IMR-90 (cell line): Measurements from ENCODE around the gene CC2D1A. TPM values are rescaled to one million over a fixed set of nuclear protein-coding genes. Genes with fewer than 3 reads are reported as not detected.

Experiments
- ATAC-seq: fragments of 200-7000 bp; cut with Tn5 transposase; 2 replicates; pipeline ENCODE4 v1.9.1; 2020; ENCODE audit warnings: low read depth, mild to moderate bottlenecking, moderate library complexity
- BruUV-seq: library from RNA; stranded (reverse); fragments of 400-500 nt; replicated peaks from 2 replicates; lab custom pipeline; 2021; lab: Mats Ljungman, UMichigan
- CTCF ChIA-PET: fragments of 300-600 bp; formaldehyde crosslinking; extraction: SDS; loops from one replicate; lab custom pipeline; 2021; ENCODE audit warnings: antibody characterized with exemption; lab: Yijun Ruan, JAX
- POLR2A ChIA-PET: fragments of 300-600 bp; sonication (Branson Sonifier 250); formaldehyde crosslinking; loops from one replicate; lab custom pipeline; 2022; ENCODE audit warnings: antibody characterized with exemption; ENCODE audit not compliant: unreplicated experiment; lab: Charles Lee
- DNase-seq: peaks from one replicate; pipeline ENCODE4 v3.0.0; 2013
- H2AFZ ChIP-seq: replicated peaks from 2 replicates; pipeline ENCODE3; 2013; ENCODE audit warnings: low read length, mild to moderate bottlenecking; ENCODE audit not compliant: poor library complexity
- H2AK5ac ChIP-seq: 2 replicates; pipeline ENCODE4 v1.6.1; 2013; ENCODE audit warnings: low read depth, low read length, inconsistent platforms
- H2AK9ac ChIP-seq: replicated peaks from 2 replicates; pipeline ENCODE3; 2013; ENCODE audit warnings: mild to moderate bottlenecking, low read depth, low read length, moderate library complexity; ENCODE audit not compliant: poor library complexity
- H2BK120ac ChIP-seq: 2 replicates; pipeline ENCODE4 v1.6.1; 2013; ENCODE audit warnings: low read depth, low read length, inconsistent platforms
- H2BK15ac ChIP-seq: 3 replicates; pipeline ENCODE4 v1.6.1; 2013; ENCODE audit warnings: low read depth, low read length, inconsistent platforms
- H2BK20ac ChIP-seq: 2 replicates; pipeline ENCODE4 v1.6.1; 2013; ENCODE audit warnings: low read depth, mild to moderate bottlenecking, inconsistent platforms, low read length, moderate library complexity
- H2BK5ac ChIP-seq: 2 replicates; pipeline ENCODE4 v1.6.1; 2013; ENCODE audit warnings: mild to moderate bottlenecking, low read depth, low read length, inconsistent platforms; ENCODE audit not compliant: poor library complexity, severe bottlenecking
- H3K14ac ChIP-seq: replicated peaks from 2 replicates; pipeline ENCODE4 v1.6.1; 2013; ENCODE audit warnings: low read depth, low read length, inconsistent platforms
- H3K18ac ChIP-seq: 2 replicates; pipeline ENCODE4 v1.6.1; 2013; ENCODE audit warnings: low read depth, low read length, control low read depth
- H3K23ac ChIP-seq: 2 replicates; pipeline ENCODE4 v1.6.1; 2013; ENCODE audit warnings: low read depth, low read length, inconsistent platforms
- H3K27ac ChIP-seq: 2 replicates; pipeline ENCODE4 v1.5.1; 2013; ENCODE audit warnings: mild to moderate bottlenecking, control low read depth, low read length; ENCODE audit not compliant: insufficient read depth
- H3K27me3 ChIP-seq: 2 replicates; pipeline ENCODE4 v1.6.1; 2013; ENCODE audit warnings: low read length; ENCODE audit not compliant: control insufficient read depth, insufficient read depth
- H3K36me3 ChIP-seq: 2 replicates; pipeline ENCODE4 v1.6.1; 2013; ENCODE audit warnings: low read length, mixed read lengths; ENCODE audit not compliant: control insufficient read depth, insufficient read depth
- H3K4ac ChIP-seq: 2 replicates; pipeline ENCODE4 v1.6.1; 2013; ENCODE audit warnings: low read depth, low read length, inconsistent platforms
- H3K4me1 ChIP-seq: 2 replicates; pipeline ENCODE4 v1.6.1; 2013; ENCODE audit warnings: low read length, mixed read lengths; ENCODE audit not compliant: control insufficient read depth, insufficient read depth
- H3K4me2 ChIP-seq: 2 replicates; pipeline ENCODE4 v1.6.1; 2013; ENCODE audit warnings: low read depth, mild to moderate bottlenecking, control low read depth, low read length, moderate library complexity
- H3K4me3 ChIP-seq: 2 replicates; pipeline ENCODE4 v1.5.1; 2013; ENCODE audit warnings: low read depth, mild to moderate bottlenecking, control low read depth, low read length, moderate library complexity; ENCODE audit not compliant: insufficient read depth
- H3K56ac ChIP-seq: 2 replicates; pipeline ENCODE4 v1.6.1; 2013; ENCODE audit warnings: low read length, inconsistent platforms; ENCODE audit not compliant: insufficient read depth; ENCODE audit errors: extremely low read depth
- H3K79me1 ChIP-seq, 2 experiments: 2 replicates each; pipeline ENCODE4 v1.6.1; 2013; ENCODE audit warnings: low read length in 2 of 2, inconsistent platforms in 1 of 2, low read depth in 1 of 2
- H3K9ac ChIP-seq: 2 replicates; pipeline ENCODE4 v1.6.1; 2013; ENCODE audit warnings: low read depth, low read length, control low read depth
- H3K9me1 ChIP-seq: 2 replicates; pipeline ENCODE4 v1.6.1; 2013; ENCODE audit warnings: low read length, inconsistent platforms; ENCODE audit not compliant: insufficient read depth
- H3K9me3 ChIP-seq: 2 replicates; pipeline ENCODE4 v1.6.1; 2013; ENCODE audit warnings: low read length; ENCODE audit not compliant: control insufficient read depth, insufficient read depth
- H4K20me1 ChIP-seq: 2 replicates; pipeline ENCODE4 v1.6.1; 2013; ENCODE audit warnings: low read length, inconsistent platforms; ENCODE audit not compliant: insufficient read depth
- H4K5ac ChIP-seq: 2 replicates; pipeline ENCODE4 v1.6.1; 2013; ENCODE audit warnings: mild to moderate bottlenecking, low read depth, low read length, control low read depth
- H4K8ac ChIP-seq, 2 experiments: 2 replicates each; pipeline ENCODE4 v1.6.1; 2013; ENCODE audit warnings: low read depth in 2 of 2, low read length in 2 of 2, control low read depth in 1 of 2, inconsistent platforms in 1 of 2
- H4K91ac ChIP-seq: 2 replicates; pipeline ENCODE4 v1.6.1; 2013; ENCODE audit warnings: low read depth, low read length, inconsistent platforms; ENCODE audit not compliant: insufficient read depth
- CHD1 ChIP-seq: IDR thresholded peaks from 2 replicates; pipeline ENCODE4 v1.6.1; 2012; ENCODE audit warnings: low read depth, low read length, improper control_type of control experiment
- CTCF ChIP-seq: conservative IDR thresholded peaks from 2 replicates; pipeline ENCODE4 v1.5.1; 2012; ENCODE audit warnings: mild to moderate bottlenecking, low read depth, low read length, improper control_type of control experiment
- ELK1 ChIP-seq: fragments of 150-350 bp; IDR thresholded peaks from 2 replicates; pipeline ENCODE4 v1.6.1; 2016; ENCODE audit warnings: low read depth, mild to moderate bottlenecking, low read length, moderate library complexity, borderline replicate concordance
- FOS ChIP-seq: fragments of 150-350 bp; IDR thresholded peaks from 2 replicates; pipeline ENCODE4 v1.6.1; 2016; ENCODE audit warnings: low read depth, low read length
- MAFK ChIP-seq: IDR thresholded peaks from 2 replicates; pipeline ENCODE4 v1.6.1; 2012; ENCODE audit warnings: low read depth, low read length, improper control_type of control experiment
- MAZ ChIP-seq: IDR thresholded peaks from 2 replicates; pipeline ENCODE4 v1.6.1; 2012; ENCODE audit warnings: low read depth, mild to moderate bottlenecking, low read length, improper control_type of control experiment, moderate library complexity, borderline replicate concordance
- MXI1 ChIP-seq: IDR thresholded peaks from 2 replicates; pipeline ENCODE4 v1.6.1; 2012; ENCODE audit warnings: low read depth, mild to moderate bottlenecking, low read length, moderate library complexity, borderline replicate concordance
- NFE2L2 ChIP-seq: fragments of 150-350 bp; IDR thresholded peaks from 2 replicates; pipeline ENCODE4 v1.6.1; 2016; ENCODE audit warnings: low read depth, mild to moderate bottlenecking, low read length
- POLR2A ChIP-seq: IDR thresholded peaks from 2 replicates; pipeline ENCODE4 v1.6.1; 2012; ENCODE audit warnings: mild to moderate bottlenecking, low read depth, low read length
- RAD21 ChIP-seq: IDR thresholded peaks from 2 replicates; pipeline ENCODE4 v1.6.1; 2012; ENCODE audit warnings: low read length, improper control_type of control experiment
- RCOR1 ChIP-seq: IDR thresholded peaks from 2 replicates; pipeline ENCODE4 v1.6.1; 2012; ENCODE audit warnings: mild to moderate bottlenecking, low read length, improper control_type of control experiment; ENCODE audit not compliant: insufficient replicate concordance
- RFX5 ChIP-seq: IDR thresholded peaks from 2 replicates; pipeline ENCODE4 v1.8.0; 2012; ENCODE audit warnings: low read depth, mild to moderate bottlenecking, low read length, moderate library complexity
- SMC3 ChIP-seq: fragments of 150-350 bp; IDR thresholded peaks from 2 replicates; pipeline ENCODE4 v1.6.1; 2016; ENCODE audit warnings: low read depth, mild to moderate bottlenecking, antibody characterized with exemption, low read length, moderate library complexity
- USF2 ChIP-seq: fragments of 150-350 bp; IDR thresholded peaks from 2 replicates; pipeline ENCODE4 v1.6.1; 2017; ENCODE audit warnings: mild to moderate bottlenecking, antibody characterized with exemption, low read length, low read depth
- WGBS, 2 experiments: methylation state at CpG; one replicate each; pipeline versions ENCODE4 v1.1.5 to v1.1.7; 2013; ENCODE audit warnings: missing lambda C conversion rate in 2 of 2; ENCODE audit not compliant: insufficient read length in 1 of 2; ENCODE audit errors: extremely low coverage in 2 of 2; 5-methylcytosine and 5-hydroxymethylcytosine counted together
- dilution Hi-C: fragments of 300-500 bp; cut with HindIII; formaldehyde crosslinking; loops from one replicate; pipeline ENCODE4 v1.14.3; 2018; ENCODE audit warnings: low sequenced_read_pairs; ENCODE audit not compliant: unreplicated experiment
- in situ Hi-C: fragments of 300-500 bp; cut with MboI; formaldehyde crosslinking; loops from 3 replicates; pipeline ENCODE4 v1.14.3; 2019; ENCODE audit warnings: low sequenced_read_pairs, inconsistent platforms, mixed read lengths
- intact Hi-C: fragments of 100-400 bp; cut with micrococcal nuclease; formaldehyde crosslinking; loops from 2 replicates; pipeline ENCODE4 v1.10.0; 2022
- polyA plus RNA-seq, 3 experiments: library from polyadenylated mRNA; depleted of rRNA; stranded (reverse); fragments of >200 nt; gene quantifications; 2 replicates each; pipeline ENCODE4 v1.2.3, GENCODE V29; 2012; ENCODE audit warnings: low replicate concordance in 1 of 3
- total RNA-seq: library from RNA; depleted of rRNA; stranded (reverse); fragments of >200 nt; gene quantifications from 2 replicates; pipeline ENCODE4 v1.2.3, GENCODE V29; 2012

CC2D1A gene
- total and polyA plus RNA-seq, 2 of the 4 experiments (the other 2 are of a cell fraction), result 4.1 to 14.7 TPM

GRCh38 chr19:13877303-13877702 lies 28.7 kb upstream of the CC2D1A start:
- WGBS, 2 experiments, result 78% methylated on average over 15 of the region's 27 CpGs; no CpG with 5 or more reads in 1 of the 2 experiments
- CTCF ChIA-PET, result interaction anchor here (0.6 kb wide), 1 partner anchor 93 kb away, joined by 3 read pairs; no protein-coding TSS in a partner anchor
- peaks cover 9% of the 10 kb centered on the region; the same call in 1 of the 2 replicates for H3K9me1 ChIP-seq
- H2AFZ ChIP-seq, result no peak overlapping the region
- H3K27ac ChIP-seq, result no peak overlapping the region
- no peak overlapping the region for H2BK15ac ChIP-seq
- dilution Hi-C loops, result no loop called here
- TF ChIP-seq FOS (no peak), RCOR1 (no peak), MXI1 (no peak), NFE2L2 (no peak), POLR2A (no peak), MAFK (no peak), USF2 (no peak), CHD1 (no peak), ELK1 (no peak), RFX5 (no peak), MAZ (no peak), SMC3 (no peak), CTCF (no peak), RAD21 (no peak)
- POLR2A ChIA-PET, result no interaction called here
- no peak overlapping the region for H3K4ac ChIP-seq
- no TSS peak for BruUV-seq
- in situ Hi-C loops, result loop anchor here (25.0 kb wide), 1 partner anchor 460 kb away; no protein-coding TSS in a partner anchor
- no peaks in the 10 kb centered on the region for H3K27me3 ChIP-seq
- H3K4me3 ChIP-seq, result no peak overlapping the region
- no peak overlapping the region for H2BK5ac ChIP-seq
- intact Hi-C loops, result no loop called here
- no peak overlapping the region for H3K23ac ChIP-seq
- H2BK20ac ChIP-seq, result no peak overlapping the region
- no peaks in the 10 kb centered on the region for H4K20me1 ChIP-seq
- H3K18ac ChIP-seq, result no peak overlapping the region
- H4K91ac ChIP-seq, result no peak overlapping the region
- no peak overlapping the region for H3K14ac ChIP-seq
- H3K36me3 ChIP-seq, result no peaks in the 10 kb centered on the region
- no peak overlapping the region for H4K8ac ChIP-seq
- H2BK120ac ChIP-seq, result no peak overlapping the region
- no peak overlapping the region for H3K56ac ChIP-seq
- no peak overlapping the region for H3K9ac ChIP-seq
- no peak overlapping the region for H2AK9ac ChIP-seq
- H3K9me3 ChIP-seq, result no peaks in the 10 kb centered on the region
- H3K79me1 ChIP-seq, result no peaks in the 10 kb centered on the region
- ATAC-seq (no peak), DNase-seq (no peak)
- H2AK5ac ChIP-seq, result no peak overlapping the region
- peaks cover 19% of the 10 kb centered on the region for H3K4me1 ChIP-seq
- H3K4me2 ChIP-seq, result no peak overlapping the region
- H4K5ac ChIP-seq, result no peak overlapping the region
